Measurements from ENCODE around the gene C1orf159.

The C1orf159 gene

GRCh38 chr1:1118011-1118875 lies 2.4 kb upstream of the C1orf159 start:
- H3K27me3 Mint-ChIP-seq (ENCODE audit: low read depth, poor library complexity) = peaks cover 48% of the 10 kb centered on the region
- no peak for TF ChIP-seq CTCF (IDR thresholded peaks at IDR 0.05)
- peak overlapping the region; percentile 61 for H3K4me3 Mint-ChIP-seq
- H3K4me1 Mint-ChIP-seq = peaks cover 19% of the 10 kb centered on the region
- H3K36me3 Mint-ChIP-seq (ENCODE audit: low read depth) = peaks cover 20% of the 10 kb centered on the region
- peaks cover 20% of the 10 kb centered on the region for H3K9me3 Mint-ChIP-seq
- no peak for DNase-seq
- no peak overlapping the region for H3K27ac Mint-ChIP-seq

DNA sequence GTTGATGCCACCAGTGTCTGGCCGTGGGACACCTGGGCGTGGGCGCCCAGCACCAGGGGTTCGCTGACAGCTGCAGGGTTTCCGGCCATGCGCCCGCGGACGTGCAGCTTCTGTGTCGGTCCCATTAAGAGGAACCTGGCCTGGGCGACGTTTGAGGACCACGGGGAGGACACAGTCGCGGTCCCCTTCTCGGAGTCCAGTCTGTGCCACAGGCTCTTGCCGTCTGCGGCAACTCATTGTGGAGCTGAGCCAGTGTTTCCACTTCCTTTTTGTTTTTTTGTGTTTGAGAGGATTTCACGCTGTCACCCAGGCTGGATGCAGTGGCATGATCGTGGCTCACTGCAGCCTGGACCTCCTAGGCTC lies 1.6 kb upstream of the C1orf159 start:
- H3K27me3 Mint-ChIP-seq (ENCODE audit: low read depth, poor library complexity) = peaks cover 43% of the 10 kb centered on the region
- peak overlapping the region; percentile 61 for H3K4me3 Mint-ChIP-seq
- peaks cover 16% of the 10 kb centered on the region for H3K4me1 Mint-ChIP-seq
- peaks cover 28% of the 10 kb centered on the region for H3K36me3 Mint-ChIP-seq (ENCODE audit: low read depth)
- no peak overlapping the region for H3K27ac Mint-ChIP-seq
- DNase-seq = no peak
- TF ChIP-seq CTCF (IDR thresholded peaks at IDR 0.05) = no peak
- H3K9me3 Mint-ChIP-seq = peaks cover 28% of the 10 kb centered on the region

DNA sequence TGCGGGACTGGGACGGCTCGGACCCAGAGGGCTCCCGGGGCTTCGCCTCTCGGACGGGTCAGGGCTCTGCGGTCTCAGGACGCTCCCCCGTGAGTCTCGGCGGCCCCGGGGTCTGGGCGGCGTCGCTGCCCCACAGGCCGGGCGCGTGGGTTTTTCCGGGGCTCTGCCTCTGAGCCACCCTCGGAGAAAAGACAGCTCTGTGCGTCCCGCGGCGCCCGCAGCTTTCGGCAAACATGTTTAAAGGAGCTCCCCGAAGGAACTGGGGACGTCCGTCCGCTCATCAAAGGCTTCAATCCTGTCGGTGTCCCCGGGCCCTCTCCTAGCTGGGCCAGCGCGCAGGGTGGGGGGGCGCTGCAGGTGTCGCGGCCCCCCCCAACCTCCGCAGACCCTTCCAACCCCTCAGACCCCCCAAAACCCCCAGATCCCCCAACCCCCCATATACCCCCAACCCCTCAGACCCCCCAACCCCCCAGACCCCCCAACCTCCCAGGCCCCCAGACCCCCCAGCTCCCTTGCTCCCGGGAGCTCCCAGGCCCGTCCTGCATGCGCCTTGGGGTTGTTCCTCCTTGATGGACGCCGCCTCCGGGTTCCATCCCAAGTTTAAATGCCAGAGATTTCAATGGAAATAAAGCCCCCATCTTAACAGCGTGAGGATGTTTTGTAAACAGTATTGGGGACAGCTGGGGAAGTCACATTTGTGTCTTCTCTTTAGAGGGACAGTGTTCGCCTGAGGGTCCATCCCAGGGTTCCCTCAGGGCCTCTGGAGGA lies 996 bp upstream of the C1orf159 start:
- peak; percentile 51 for DNase-seq
- Mint-ChIP-seq H3K4me3 (peak overlapping the region; percentile 61), H3K27ac (no peak overlapping the region), H3K9me3 (peaks cover 34% of the 10 kb centered on the region), H3K36me3 (ENCODE audit: low read depth) (peaks cover 34% of the 10 kb centered on the region), H3K4me1 (peaks cover 18% of the 10 kb centered on the region), H3K27me3 (ENCODE audit: low read depth, poor library complexity) (peaks cover 46% of the 10 kb centered on the region)
- TF ChIP-seq CTCF (IDR thresholded peaks at IDR 0.05) = no peak

- Mint-ChIP-seq H3K27ac (no peak overlapping the region), H3K9me3 (peaks cover 46% of the 10 kb centered on the region), H3K4me3 (peak overlapping the region; percentile 88), H3K4me1 (peaks cover 18% of the 10 kb centered on the region), H3K27me3 (ENCODE audit: low read depth, poor library complexity) (peaks cover 42% of the 10 kb centered on the region), H3K36me3 (ENCODE audit: low read depth) (peaks cover 50% of the 10 kb centered on the region)
- no peak for DNase-seq
- no peak for TF ChIP-seq CTCF (IDR thresholded peaks at IDR 0.05)
These were observed 628 bp downstream of the C1orf159 start for GRCh38 chr1:1115136-1115785.

DNA sequence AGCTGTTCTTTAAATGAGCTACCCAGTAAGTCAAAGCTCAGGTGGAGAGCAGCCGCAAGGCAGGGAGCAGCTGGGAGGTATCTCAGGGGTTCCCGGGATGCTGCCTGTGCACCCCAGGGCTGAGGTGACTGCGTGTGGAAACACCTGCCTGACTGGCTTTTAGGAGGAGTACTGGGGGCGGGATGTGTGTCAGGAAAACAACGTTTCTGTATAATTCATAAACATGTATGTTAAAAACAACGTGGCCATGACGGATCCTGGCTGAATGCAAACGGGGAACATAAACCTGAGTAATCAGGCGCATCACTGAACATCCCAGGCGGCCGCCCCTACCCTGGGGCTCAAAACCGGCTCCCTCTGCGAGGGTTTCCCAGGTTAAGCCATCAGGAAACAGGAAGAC lies 1.5 kb downstream of the C1orf159 start:
- TF ChIP-seq CTCF (IDR thresholded peaks at IDR 0.05) = no peak
- Mint-ChIP-seq H3K4me3 (peak overlapping the region; percentile 88), H3K36me3 (ENCODE audit: low read depth) (peaks cover 58% of the 10 kb centered on the region), H3K4me1 (peaks cover 18% of the 10 kb centered on the region), H3K9me3 (peaks cover 52% of the 10 kb centered on the region), H3K27me3 (ENCODE audit: low read depth, poor library complexity) (peaks cover 37% of the 10 kb centered on the region), H3K27ac (no peak overlapping the region)
- no peak for DNase-seq

Data from nephron progenitor cell (in vitro differentiated cells).